DND-41 (cell line): ENCODE data around the gene TBC1D8.
A peak's percentile ranks its signal among the peaks of the same experiment; 100 is the strongest.

Experiments
- ATAC-seq: fragments of 200-7000 bp; cut with Tn5 transposase; 3 replicates; pipeline ENCODE4 v1.9.1; 2021; ENCODE audit warnings: low read depth; ENCODE audit not compliant: insufficient read depth
- DNase-seq: peaks from one replicate; pipeline ENCODE4 v3.0.0-alpha.2; 2020
- H2AFZ ChIP-seq: 2 replicates; pipeline ENCODE4 v1.6.0; 2012; ENCODE audit warnings: low read depth, low read length
- H3K27ac ChIP-seq: 2 replicates; pipeline ENCODE4 v1.5.1; 2012; ENCODE audit warnings: low read length, inconsistent platforms
- H3K27me3 ChIP-seq: fragments of 200-600 bp; sonication (generic); 2 replicates; pipeline ENCODE4 v1.6.0; 2012; ENCODE audit warnings: low read length, mild to moderate bottlenecking, inconsistent platforms; ENCODE audit not compliant: insufficient read depth, poor library complexity
- H3K36me3 ChIP-seq: 2 replicates; pipeline ENCODE4 v1.5.1; 2012; ENCODE audit warnings: low read length, inconsistent platforms; ENCODE audit not compliant: insufficient read depth
- H3K4me1 ChIP-seq: 2 replicates; pipeline ENCODE4 v1.5.1; 2012; ENCODE audit warnings: mild to moderate bottlenecking, low read length; ENCODE audit not compliant: insufficient read depth
- H3K4me2 ChIP-seq: 2 replicates; pipeline ENCODE4 v1.6.0; 2012; ENCODE audit warnings: mild to moderate bottlenecking, moderate library complexity, low read length, inconsistent platforms; ENCODE audit not compliant: insufficient read depth
- H3K4me3 ChIP-seq, 2 experiments: fragments of 200-600 bp in 1 of 2; shearing (Covaris generic) in 1 of 2; 2 replicates each; pipeline ENCODE4 v1.5.1; 2012 to 2016; ENCODE audit warnings: inconsistent platforms in 2 of 2, low read length in 2 of 2, mild to moderate bottlenecking in 2 of 2, low read depth in 1 of 2, moderate library complexity in 1 of 2
- H3K79me2 ChIP-seq: 2 replicates; pipeline ENCODE4 v1.6.0; 2012; ENCODE audit warnings: low read length, inconsistent platforms; ENCODE audit not compliant: insufficient read depth
- H3K9ac ChIP-seq: 2 replicates; pipeline ENCODE4 v1.6.0; 2012; ENCODE audit warnings: low read depth, mild to moderate bottlenecking, inconsistent platforms, low read length, moderate library complexity
- H3K9me3 ChIP-seq: 2 replicates; pipeline ENCODE4 v1.5.1; 2012; ENCODE audit warnings: low read length, moderate library complexity, mild to moderate bottlenecking, inconsistent platforms; ENCODE audit not compliant: insufficient read depth, severe bottlenecking
- H4K20me1 ChIP-seq: 2 replicates; pipeline ENCODE4 v1.6.0; 2012; ENCODE audit warnings: low read length; ENCODE audit not compliant: insufficient read depth
- EZH2 ChIP-seq: IDR thresholded peaks from 3 replicates; pipeline ENCODE4 v1.6.1; 2012; ENCODE audit warnings: borderline replicate concordance, low read depth, mild to moderate bottlenecking, moderate library complexity, low read length, inconsistent platforms; ENCODE audit not compliant: severe bottlenecking
- TF ChIP-seq, protein P1 (sequence below): IDR thresholded peaks from 2 replicates; pipeline ENCODE4 v1.5.1; 2012; ENCODE audit warnings: borderline replicate concordance, low read length, moderate library complexity, mild to moderate bottlenecking; ENCODE audit not compliant: poor library complexity, severe bottlenecking; ENCODE audit errors: extremely low read depth

TBC1D8 gene

GRCh38 chr2:101151146-101151858, at the start of gene TBC1D8:
TSS of gene TBC1D8 (minus strand) at chr2:101151382. CDS start at chr2:101151253, 129 bp downstream.
- peak; percentile 89 for ATAC-seq
- H3K4me2 ChIP-seq = peak within 1 kb of the TSS; percentile 95
- peaks cover 25% of the 10 kb centered on the region for H3K79me2 ChIP-seq
- peak within 1 kb of the TSS; percentile 81 for H3K27ac ChIP-seq
- TF ChIP-seq, protein P1, sequence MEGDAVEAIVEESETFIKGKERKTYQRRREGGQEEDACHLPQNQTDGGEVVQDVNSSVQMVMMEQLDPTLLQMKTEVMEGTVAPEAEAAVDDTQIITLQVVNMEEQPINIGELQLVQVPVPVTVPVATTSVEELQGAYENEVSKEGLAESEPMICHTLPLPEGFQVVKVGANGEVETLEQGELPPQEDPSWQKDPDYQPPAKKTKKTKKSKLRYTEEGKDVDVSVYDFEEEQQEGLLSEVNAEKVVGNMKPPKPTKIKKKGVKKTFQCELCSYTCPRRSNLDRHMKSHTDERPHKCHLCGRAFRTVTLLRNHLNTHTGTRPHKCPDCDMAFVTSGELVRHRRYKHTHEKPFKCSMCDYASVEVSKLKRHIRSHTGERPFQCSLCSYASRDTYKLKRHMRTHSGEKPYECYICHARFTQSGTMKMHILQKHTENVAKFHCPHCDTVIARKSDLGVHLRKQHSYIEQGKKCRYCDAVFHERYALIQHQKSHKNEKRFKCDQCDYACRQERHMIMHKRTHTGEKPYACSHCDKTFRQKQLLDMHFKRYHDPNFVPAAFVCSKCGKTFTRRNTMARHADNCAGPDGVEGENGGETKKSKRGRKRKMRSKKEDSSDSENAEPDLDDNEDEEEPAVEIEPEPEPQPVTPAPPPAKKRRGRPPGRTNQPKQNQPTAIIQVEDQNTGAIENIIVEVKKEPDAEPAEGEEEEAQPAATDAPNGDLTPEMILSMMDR = no peak
- no peak for TF ChIP-seq EZH2
- H3K4me3 ChIP-seq = peak within 1 kb of the TSS; percentile 59 to 78
- H3K4me1 ChIP-seq = peaks cover 47% of the 10 kb centered on the region
- H3K9me3 ChIP-seq = no peaks in the 10 kb centered on the region
- H3K27me3 ChIP-seq = no peaks in the 10 kb centered on the region
- peak; percentile 85 for DNase-seq
- peaks cover 5% of the 10 kb centered on the region; the same call in 1 of the 2 replicates for H4K20me1 ChIP-seq
- peak within 1 kb of the TSS; percentile 96 for H2AFZ ChIP-seq
- H3K36me3 ChIP-seq = no peaks in the 10 kb centered on the region
- H3K9ac ChIP-seq = peak within 1 kb of the TSS; percentile 64

DNA sequence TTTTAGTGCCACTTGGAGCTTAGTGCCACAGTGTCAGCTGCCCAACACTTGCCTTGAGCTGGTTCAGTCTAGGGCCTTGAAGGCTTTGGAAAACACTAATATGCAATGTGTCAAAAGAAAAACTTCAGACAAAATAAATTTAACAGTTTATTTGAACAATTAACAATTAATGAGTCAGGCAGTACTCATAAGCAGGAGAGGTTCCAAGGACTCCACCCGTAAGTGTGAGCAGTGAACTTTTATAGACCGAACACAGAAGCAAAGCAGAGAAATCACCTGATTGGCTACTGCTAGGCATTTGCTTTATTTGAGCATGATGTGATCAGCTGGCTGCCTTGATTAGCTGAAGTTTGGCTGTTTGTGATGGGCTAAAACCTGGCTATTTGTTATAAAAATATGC, 49.5 kb upstream of the TBC1D8 start:
- Histone ChIP-seq H3K79me2 (no peaks in the 10 kb centered on the region), H3K9ac (no peak overlapping the region), H3K4me1 (peaks cover 7% of the 10 kb centered on the region), H4K20me1 (no peaks in the 10 kb centered on the region), H3K4me2 (no peak overlapping the region), H3K9me3 (no peaks in the 10 kb centered on the region), H3K27me3 (no peaks in the 10 kb centered on the region), H2AFZ (no peak overlapping the region), H3K4me3 (no peak overlapping the region), H3K27ac (no peak overlapping the region), H3K36me3 (no peaks in the 10 kb centered on the region)
- TF ChIP-seq, protein P1 = no peak
- DNase-seq = no peak
- no peak for ATAC-seq

- no peak overlapping the region for H3K4me3 ChIP-seq
- no peaks in the 10 kb centered on the region for H3K36me3 ChIP-seq
- no peaks in the 10 kb centered on the region for H3K9me3 ChIP-seq
- H3K4me2 ChIP-seq = no peak overlapping the region
- DNase-seq (no peak), ATAC-seq (no peak)
- H2AFZ ChIP-seq = no peak overlapping the region
- H3K79me2 ChIP-seq = no peaks in the 10 kb centered on the region
- no peaks in the 10 kb centered on the region for H3K27me3 ChIP-seq
- H4K20me1 ChIP-seq = no peaks in the 10 kb centered on the region
- no peak overlapping the region for H3K27ac ChIP-seq
- TF ChIP-seq, protein P1 = no peak
- no peak for TF ChIP-seq EZH2
- no peaks in the 10 kb centered on the region for H3K4me1 ChIP-seq
- H3K9ac ChIP-seq = no peak overlapping the region
Observed at GRCh38 chr2:101199251-101199791, 48.1 kb upstream of the TBC1D8 start.
